Stimulated activated CD4-positive, alpha-beta T cell treated with anti-CD3 and anti-CD28 coated beads, Interleukin-4, amount 100 ng/mL, for 1 hour (primary cell): ENCODE results near the gene SERTAD2.

Experiments used
- DNase-seq: peaks from one replicate; pipeline ENCODE4 v3.0.0-alpha.2; 2020

Gene SERTAD2

GRCh38 chr2:64646007-64646880, 7.5 kb downstream of the SERTAD2 start:
- DNase-seq: peak; percentile 91

- peak; percentile 51 for DNase-seq
These were observed 9.0 kb downstream of the SERTAD2 start for GRCh38 chr2:64644458-64645382.

DNA sequence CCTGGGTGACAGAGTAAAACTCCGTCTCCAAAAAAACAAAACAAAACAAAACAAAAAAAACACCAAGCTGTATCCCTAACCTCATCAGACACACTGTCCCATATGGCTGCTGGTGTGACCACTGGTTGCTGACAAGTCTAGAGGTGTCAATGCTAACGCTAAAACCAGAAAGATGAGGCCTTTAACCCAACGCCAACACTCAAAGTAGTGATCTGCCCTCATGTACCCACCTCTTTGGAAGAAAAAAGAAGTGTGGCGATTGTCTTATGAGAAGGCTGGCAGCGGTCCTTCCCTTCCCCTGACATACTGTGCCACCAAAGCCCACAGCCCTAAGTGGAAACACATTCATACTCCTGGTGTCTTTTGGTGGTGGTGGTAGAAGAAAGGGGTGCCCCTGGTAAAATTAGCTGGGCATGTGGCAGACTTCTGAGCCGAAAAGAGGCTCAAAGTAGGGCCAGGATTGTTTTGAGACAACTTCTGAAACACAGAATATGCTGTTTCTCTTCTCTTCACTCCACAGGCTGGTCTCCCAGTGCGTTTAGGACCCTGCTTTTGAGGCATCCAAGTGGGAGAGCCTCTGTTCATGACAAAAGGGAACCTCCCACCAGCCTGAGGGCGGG, 9.8 kb downstream of the SERTAD2 start:
- DNase-seq: no peak

DNA sequence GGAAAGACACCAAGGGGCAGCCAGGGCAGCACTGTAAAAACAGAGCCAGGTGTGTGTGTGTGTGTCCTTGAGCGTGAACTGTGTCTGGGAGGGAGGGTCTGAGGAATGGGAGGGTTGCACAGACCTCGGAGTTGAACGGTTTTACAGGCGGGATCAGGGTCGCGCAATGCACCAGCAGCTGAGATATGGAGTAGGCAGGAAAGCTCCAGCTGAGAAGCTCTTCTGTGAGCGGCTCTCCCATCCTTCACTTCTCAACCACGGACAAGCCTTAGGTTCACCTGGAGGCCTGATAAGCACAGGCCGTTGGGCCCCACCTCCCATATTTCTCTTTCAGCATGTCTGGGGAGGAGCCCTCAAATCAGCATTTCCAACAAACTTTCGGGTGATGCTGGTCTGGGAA, 12.1 kb downstream of the SERTAD2 start:
- DNase-seq: no peak

GRCh38 chr2:64640153-64641044, 13.3 kb downstream of the SERTAD2 start:
- DNase-seq: no peak

DNA sequence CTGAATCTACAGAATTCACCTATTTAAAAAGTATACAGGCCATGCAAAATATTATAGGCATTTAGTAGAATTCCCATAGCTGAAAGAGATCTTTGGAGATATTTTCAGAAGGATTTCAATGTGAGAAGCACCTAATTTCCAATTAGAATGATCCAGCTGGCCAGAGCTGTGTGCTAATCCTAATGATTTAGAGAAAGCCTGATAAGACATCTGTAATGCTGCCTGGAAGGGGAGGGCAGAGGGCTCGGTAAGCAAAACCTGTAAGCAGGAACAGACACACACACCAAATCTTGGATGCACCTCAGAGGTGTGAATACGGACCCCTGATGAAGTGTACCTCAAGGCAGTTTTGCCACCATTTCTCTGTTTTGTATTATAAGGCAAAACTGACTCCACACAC, 14.0 kb downstream of the SERTAD2 start:
- no peak for DNase-seq

GRCh38 chr2:64638502-64639120, 15.1 kb downstream of the SERTAD2 start:
- DNase-seq: no peak

DNA sequence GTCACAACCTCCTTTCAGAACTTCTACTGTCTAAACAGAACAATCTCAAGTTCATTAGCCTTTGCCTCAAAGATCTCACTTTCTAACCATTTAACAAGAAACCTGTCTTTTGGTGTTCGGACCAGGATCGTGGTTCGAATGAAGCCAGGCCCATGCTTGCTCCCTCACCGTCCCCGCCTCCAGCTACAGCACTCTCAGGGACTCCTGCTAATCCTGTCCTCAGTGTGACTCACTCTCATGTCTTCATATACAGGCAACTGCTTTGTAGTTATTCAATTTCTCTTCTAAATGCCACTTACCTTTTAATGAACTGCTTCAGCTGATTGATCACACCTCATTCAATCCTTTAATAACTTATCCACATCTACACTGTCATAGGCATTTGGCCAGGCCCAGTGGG, 15.8 kb downstream of the SERTAD2 start:
- DNase-seq: no peak

DNA sequence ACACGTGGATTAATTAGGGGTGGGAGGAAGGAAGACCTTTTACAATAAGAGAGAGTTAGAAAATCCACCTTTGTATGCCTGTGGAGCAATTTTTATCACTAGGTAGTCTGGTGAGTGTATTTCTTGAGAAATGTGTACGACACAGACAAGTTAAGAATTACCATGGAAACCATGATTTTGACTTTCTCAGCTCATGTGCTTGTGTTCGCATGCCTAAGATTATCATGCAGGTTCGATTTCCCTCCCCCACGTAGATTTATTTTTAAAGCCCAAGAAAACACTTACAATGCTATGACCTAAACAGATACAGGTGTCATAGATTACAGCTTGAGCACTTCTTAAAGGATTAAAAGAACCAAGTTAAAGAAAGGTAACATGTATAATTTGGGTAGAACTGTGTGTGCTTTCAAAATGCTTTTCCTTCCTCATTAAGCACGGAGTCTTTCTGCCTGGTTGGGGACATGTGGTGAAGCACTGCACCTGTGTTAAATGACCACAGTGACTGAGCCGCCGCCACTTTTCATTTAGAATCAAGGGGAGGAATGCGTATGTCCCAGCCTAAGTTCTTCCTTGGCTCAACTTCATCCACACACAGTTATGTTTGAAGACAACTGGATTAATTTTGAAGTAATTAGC, 16.6 kb downstream of the SERTAD2 start:
- no peak for DNase-seq

DNA sequence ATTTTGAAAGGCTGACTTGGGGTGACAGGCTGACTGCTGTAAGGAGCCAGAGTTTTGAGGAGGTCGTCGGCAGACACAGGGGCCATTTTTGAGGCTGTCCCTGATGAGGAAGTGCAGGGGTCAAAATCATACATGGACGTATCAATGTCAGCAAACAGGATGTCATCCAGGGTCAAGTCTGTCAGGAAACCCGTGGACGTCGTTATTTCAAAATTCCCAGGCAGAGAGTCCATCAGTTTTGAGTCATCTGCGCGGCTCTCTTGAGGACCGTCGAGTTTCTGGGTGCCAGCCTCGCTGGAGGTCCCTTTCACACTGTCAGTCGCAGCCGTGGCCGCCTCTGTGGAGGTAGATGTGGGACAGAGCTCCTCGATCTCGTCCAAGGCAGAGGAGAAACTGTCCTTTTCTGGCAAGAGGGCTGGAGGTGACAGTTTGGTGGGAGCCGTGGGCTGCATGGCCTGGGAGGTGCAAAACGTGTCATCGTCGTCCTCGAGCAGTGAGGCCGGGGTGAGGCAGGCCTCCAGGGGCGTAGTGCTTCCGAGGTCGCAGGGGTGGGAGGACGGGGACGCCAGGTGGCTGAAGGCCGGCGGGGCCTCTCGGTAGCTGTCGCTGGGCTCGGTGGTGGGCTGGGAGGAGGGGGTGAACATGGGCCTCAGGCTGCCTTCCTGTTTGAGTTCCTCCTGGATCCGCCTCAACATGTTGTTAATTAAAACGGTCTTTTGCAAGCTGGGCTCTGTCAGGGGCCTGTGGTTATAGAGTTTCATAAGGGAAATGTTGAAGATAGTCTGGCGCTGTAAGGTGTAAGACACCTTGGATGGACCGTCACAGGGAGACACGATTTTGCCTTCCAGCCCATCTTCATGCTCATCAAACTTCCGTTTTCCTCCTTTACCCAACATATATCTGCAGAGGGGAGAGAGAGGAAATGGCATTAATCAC, 17.5 kb downstream of the SERTAD2 start:
- DNase-seq: no peak

DNA sequence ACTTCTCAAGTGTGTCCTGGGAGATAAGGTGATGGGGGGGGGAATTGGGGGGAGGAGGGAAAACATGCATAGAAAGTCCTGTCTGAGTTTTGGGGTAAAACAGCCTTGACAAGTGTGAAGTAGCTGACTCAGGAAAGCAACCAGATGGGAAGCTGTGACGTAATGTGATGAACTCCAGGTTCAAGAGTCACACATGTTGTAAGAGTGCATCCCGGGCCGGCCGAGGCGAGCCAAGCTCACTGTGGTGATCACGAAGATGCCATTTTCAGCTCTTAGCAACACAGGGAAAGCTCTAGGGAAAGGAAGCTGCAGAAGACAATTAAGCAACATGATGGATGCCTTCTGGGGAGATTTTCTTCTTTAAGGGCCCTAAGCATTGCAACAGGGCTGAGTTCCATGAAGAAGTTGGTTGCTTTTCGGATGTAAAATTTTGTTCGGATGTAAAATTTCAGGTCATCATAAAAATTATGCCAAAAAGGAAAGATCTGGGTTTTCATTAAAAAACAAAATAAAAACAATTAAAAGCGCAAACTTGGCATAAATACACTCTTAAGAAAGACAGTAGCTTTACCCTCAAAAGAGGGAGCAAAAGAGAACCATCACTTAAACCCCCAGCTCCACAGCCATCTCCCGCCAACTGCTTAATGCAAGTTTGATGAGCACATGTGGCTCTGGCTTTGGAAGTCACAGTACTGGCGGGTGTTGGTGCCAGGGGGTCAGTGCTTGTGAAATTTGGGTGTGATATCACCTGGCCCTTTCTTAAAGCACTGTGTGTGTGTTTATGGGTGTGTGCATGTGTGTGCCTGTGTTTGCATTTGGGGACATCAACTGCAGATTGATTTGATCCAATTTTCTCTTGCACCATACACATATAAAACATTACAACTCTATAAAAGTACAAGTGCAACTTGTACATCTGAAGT, 19.1 kb downstream of the SERTAD2 start:
- no peak for DNase-seq

- DNase-seq: no peak
These were observed 20.6 kb downstream of the SERTAD2 start for GRCh38 chr2:64632835-64633819.

DNA sequence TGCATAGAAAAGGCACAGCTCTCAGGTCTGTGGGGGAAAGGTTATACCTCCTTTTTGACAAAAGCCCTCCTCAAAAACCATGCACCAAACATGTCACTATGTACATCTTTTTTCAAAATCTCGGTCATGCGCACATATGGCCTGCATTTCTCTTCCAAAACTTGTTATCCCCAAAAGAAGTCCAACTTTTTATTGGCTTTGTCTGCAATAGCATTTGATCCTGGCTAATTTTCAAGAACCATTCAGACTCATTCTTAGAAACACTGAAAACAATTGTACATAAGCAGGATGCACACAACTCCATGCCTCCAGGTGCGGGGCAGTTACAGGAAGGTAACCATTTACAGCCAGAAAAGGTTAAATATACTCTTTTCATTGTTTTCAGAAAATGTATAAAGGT, 21.9 kb downstream of the SERTAD2 start:
- no peak for DNase-seq

- no peak for DNase-seq
These were observed 23.0 kb downstream of the SERTAD2 start for GRCh38 chr2:64630752-64631151.

DNA sequence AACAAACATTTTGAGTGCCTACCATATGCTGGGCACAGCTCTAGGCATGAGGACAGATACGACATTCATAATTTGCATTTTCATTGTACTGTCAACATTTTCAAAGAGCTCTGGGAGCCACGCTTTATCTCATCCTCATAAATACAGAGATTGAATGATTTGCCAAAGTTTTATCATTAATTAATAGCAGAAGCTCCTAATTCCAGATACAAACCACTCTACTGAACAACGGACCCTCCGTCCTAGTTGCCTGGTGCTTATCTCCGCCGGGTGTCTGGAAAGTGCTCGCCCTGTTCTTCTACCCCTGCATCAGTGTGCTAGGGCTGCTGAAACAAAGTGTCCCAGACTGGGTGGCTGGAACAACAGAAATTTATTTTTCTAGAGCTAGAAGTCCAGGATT, 23.8 kb downstream of the SERTAD2 start:
- no peak for DNase-seq

- DNase-seq: no peak
These were observed 24.4 kb downstream of the SERTAD2 start for GRCh38 chr2:64629329-64629781.
